ENCODE data around the gene VPS13C.

DNA sequence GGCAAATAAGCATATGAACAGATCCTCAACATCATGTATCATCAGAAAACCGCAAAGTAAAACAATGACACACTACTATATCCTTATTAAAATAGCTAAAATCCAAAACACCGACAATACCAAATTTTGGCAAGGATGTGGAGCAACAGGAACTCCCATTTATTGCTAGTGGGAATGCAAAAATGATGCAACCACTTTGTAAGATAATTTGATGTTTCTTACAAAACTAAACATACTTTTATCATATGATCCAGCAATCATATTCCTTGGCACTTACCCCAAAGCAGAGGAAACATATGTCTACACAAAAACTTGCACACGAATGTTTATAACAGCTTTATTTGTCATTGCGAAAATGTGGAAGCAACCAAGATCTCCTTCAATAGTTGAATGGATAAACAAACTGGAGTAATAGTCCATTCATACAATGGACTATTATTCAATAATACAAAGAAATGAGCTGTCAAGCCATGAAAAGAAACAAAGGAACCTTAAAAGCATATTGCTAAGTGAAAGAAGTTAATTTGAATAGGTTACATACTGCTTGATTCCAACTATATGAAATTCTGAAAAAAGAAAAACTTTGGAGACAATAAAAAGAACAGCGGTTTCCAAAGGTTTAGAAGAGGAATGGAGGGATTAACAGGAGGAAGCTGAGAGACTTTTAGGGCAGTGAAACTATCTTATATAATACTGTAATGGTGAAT is 172.0 kb downstream of the VPS13C start:
- no peak for TF ChIP-seq EGR1 (IDR thresholded peaks at IDR 0.05)
- no peak for TF ChIP-seq CEBPB (IDR thresholded peaks at IDR 0.05)
- no peak for TF ChIP-seq NFIC (IDR thresholded peaks at IDR 0.05)
- TF ChIP-seq, protein P1, sequence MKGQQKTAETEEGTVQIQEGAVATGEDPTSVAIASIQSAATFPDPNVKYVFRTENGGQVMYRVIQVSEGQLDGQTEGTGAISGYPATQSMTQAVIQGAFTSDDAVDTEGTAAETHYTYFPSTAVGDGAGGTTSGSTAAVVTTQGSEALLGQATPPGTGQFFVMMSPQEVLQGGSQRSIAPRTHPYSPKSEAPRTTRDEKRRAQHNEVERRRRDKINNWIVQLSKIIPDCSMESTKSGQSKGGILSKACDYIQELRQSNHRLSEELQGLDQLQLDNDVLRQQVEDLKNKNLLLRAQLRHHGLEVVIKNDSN (IDR thresholded peaks at IDR 0.05) = no peak
- TF ChIP-seq RAD21 (IDR thresholded peaks at IDR 0.05; ENCODE audit: low read depth) = no peak
- no peak for TF ChIP-seq CREB1 (IDR thresholded peaks at IDR 0.05; ENCODE audit: low read depth)
- TF ChIP-seq, protein P2, sequence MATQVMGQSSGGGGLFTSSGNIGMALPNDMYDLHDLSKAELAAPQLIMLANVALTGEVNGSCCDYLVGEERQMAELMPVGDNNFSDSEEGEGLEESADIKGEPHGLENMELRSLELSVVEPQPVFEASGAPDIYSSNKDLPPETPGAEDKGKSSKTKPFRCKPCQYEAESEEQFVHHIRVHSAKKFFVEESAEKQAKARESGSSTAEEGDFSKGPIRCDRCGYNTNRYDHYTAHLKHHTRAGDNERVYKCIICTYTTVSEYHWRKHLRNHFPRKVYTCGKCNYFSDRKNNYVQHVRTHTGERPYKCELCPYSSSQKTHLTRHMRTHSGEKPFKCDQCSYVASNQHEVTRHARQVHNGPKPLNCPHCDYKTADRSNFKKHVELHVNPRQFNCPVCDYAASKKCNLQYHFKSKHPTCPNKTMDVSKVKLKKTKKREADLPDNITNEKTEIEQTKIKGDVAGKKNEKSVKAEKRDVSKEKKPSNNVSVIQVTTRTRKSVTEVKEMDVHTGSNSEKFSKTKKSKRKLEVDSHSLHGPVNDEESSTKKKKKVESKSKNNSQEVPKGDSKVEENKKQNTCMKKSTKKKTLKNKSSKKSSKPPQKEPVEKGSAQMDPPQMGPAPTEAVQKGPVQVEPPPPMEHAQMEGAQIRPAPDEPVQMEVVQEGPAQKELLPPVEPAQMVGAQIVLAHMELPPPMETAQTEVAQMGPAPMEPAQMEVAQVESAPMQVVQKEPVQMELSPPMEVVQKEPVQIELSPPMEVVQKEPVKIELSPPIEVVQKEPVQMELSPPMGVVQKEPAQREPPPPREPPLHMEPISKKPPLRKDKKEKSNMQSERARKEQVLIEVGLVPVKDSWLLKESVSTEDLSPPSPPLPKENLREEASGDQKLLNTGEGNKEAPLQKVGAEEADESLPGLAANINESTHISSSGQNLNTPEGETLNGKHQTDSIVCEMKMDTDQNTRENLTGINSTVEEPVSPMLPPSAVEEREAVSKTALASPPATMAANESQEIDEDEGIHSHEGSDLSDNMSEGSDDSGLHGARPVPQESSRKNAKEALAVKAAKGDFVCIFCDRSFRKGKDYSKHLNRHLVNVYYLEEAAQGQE (IDR thresholded peaks at IDR 0.05; ENCODE audit: low read depth) = no peak
- TF ChIP-seq, protein P3, sequence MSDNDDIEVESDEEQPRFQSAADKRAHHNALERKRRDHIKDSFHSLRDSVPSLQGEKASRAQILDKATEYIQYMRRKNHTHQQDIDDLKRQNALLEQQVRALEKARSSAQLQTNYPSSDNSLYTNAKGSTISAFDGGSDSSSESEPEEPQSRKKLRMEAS (IDR thresholded peaks at IDR 0.05) = no peak
- no peak for TF ChIP-seq ZBTB7A (IDR thresholded peaks at IDR 0.05; ENCODE audit: low read depth)
- no peak for TF ChIP-seq EP300 (IDR thresholded peaks at IDR 0.05; ENCODE audit: borderline replicate concordance)
- no peak for TF ChIP-seq FOXM1 (IDR thresholded peaks at IDR 0.05; ENCODE audit: borderline replicate concordance, low read depth)
- no peak for TF ChIP-seq YY1 (IDR thresholded peaks at IDR 0.05; ENCODE audit: low read depth)
- no peak for TF ChIP-seq TAF1 (IDR thresholded peaks at IDR 0.05; ENCODE audit: low read depth)
